HepG2 (cell line): Measurements from ENCODE around the gene CLASP1.

ENCODE experiments used
- EZH2 ChIP-seq: conservative IDR thresholded peaks from 2 replicates; pipeline ENCODE4 v1.6.1; 2012; ENCODE audit warnings: mild to moderate bottlenecking, low read depth, low read length, moderate library complexity
- SIN3A ChIP-seq: IDR thresholded peaks from 2 replicates; pipeline ENCODE4 v1.6.1; 2011; ENCODE audit warnings: low read depth, mild to moderate bottlenecking, control low read depth, low read length, borderline replicate concordance
- ZNF777 ChIP-seq: sonication (generic); formaldehyde crosslinking; IDR thresholded peaks from 2 replicates; pipeline ENCODE4 v1.4.0; 2020; ENCODE audit warnings: missing genetic modification reagents

GRCh38 chr2:121489911-121490583 is 159.2 kb downstream of the CLASP1 start:
- TF ChIP-seq EZH2 (no peak), ZNF777 (CRISPR knock-in tag) (no peak), SIN3A (no peak)
